Liver (tissue), 9 donors: Measurements from ENCODE around the gene PCDHGB6. TPM values are rescaled to one million over a fixed set of nuclear protein-coding genes. Genes with fewer than 3 reads are reported as not detected.
A peak's percentile ranks its signal among the peaks of the same experiment; 100 is the strongest.

Experiments used
- DNase-seq: peaks from one replicate; pipeline ENCODE4 v3.0.0-alpha.2; 2017; ENCODE audit warnings: low spot score
- H3K27ac ChIP-seq, 2 donors: one replicate each; pipeline ENCODE4 v1.7.0; 2013; ENCODE audit warnings: inconsistent platforms in 2 of 2, low read length in 2 of 2, control low read depth in 1 of 2, low read depth in 1 of 2, mild to moderate bottlenecking in 1 of 2
- H3K27me3 ChIP-seq, 4 donors: one replicate each; pipeline versions ENCODE4 v1.6.1 to v1.7.0; 2013; ENCODE audit warnings: low read length in 3 of 4, inconsistent platforms in 1 of 4, mild to moderate bottlenecking in 1 of 4, moderate library complexity in 1 of 4; ENCODE audit not compliant: control insufficient read depth in 4 of 4, insufficient read depth in 4 of 4
- H3K36me3 ChIP-seq, 4 donors: one replicate each; pipeline versions ENCODE4 v1.6.1 to v1.7.0; 2013; ENCODE audit warnings: low read length in 3 of 4, mild to moderate bottlenecking in 3 of 4, low read depth in 1 of 4, moderate library complexity in 1 of 4; ENCODE audit not compliant: control insufficient read depth in 4 of 4, insufficient read depth in 3 of 4
- H3K4me1 ChIP-seq, 4 donors: one replicate each; pipeline versions ENCODE4 v1.6.1 to v1.7.0; 2013; ENCODE audit warnings: low read length in 3 of 4, mild to moderate bottlenecking in 3 of 4, moderate library complexity in 1 of 4; ENCODE audit not compliant: control insufficient read depth in 4 of 4, insufficient read depth in 4 of 4
- H3K4me3 ChIP-seq, 3 donors: one replicate each; pipeline versions ENCODE4 v1.6.1 to v1.7.0; 2013; ENCODE audit warnings: low read length in 3 of 3, control low read depth in 1 of 3, low read depth in 1 of 3, mild to moderate bottlenecking in 1 of 3
- H3K9ac ChIP-seq, 2 donors: one replicate each; pipeline ENCODE4 v1.7.0; 2013; ENCODE audit warnings: low read length in 2 of 2, mild to moderate bottlenecking in 2 of 2, moderate library complexity in 2 of 2, control low read depth in 1 of 2, low read depth in 1 of 2
- H3K9me3 ChIP-seq, 4 donors: one replicate each; pipeline versions ENCODE4 v1.6.1 to v1.7.0; 2013; ENCODE audit warnings: low read length in 3 of 4; ENCODE audit not compliant: control insufficient read depth in 4 of 4
- ATF3 ChIP-seq: IDR thresholded peaks from 2 replicates; pipeline ENCODE4 v1.6.1; 2016; ENCODE audit warnings: antibody characterized with exemption
- EGR1 ChIP-seq, 2 donors: IDR thresholded peaks; 2 replicates each; pipeline ENCODE4 v1.6.1; 2016 to 2018; ENCODE audit warnings: antibody characterized with exemption in 2 of 2, low read depth in 2 of 2
- FOXA1 ChIP-seq: IDR thresholded peaks from 2 replicates; pipeline ENCODE4 v1.6.1; 2016; ENCODE audit warnings: antibody characterized with exemption
- HNF4A ChIP-seq, 2 donors: conservative IDR thresholded peaks; 2 replicates each; pipeline ENCODE4 v1.6.1; 2016; ENCODE audit warnings: antibody characterized with exemption in 2 of 2, mild to moderate bottlenecking in 2 of 2
- JUND ChIP-seq, 2 donors: IDR thresholded peaks; 2 replicates each; pipeline ENCODE4 v1.6.1; 2016; ENCODE audit warnings: antibody characterized with exemption in 2 of 2
- NR2F2 ChIP-seq: IDR thresholded peaks from 2 replicates; pipeline ENCODE4 v1.6.1; 2016; ENCODE audit warnings: antibody characterized with exemption
- RAD21 ChIP-seq, 2 donors: IDR thresholded peaks; 2 replicates each; pipeline ENCODE4 v1.6.1; 2016; ENCODE audit warnings: antibody characterized with exemption in 2 of 2, mild to moderate bottlenecking in 2 of 2
- REST ChIP-seq: IDR thresholded peaks from 2 replicates; pipeline ENCODE4 v1.6.1; 2016; ENCODE audit warnings: antibody characterized with exemption, mild to moderate bottlenecking
- RXRA ChIP-seq, 2 donors: IDR thresholded peaks; 2 replicates each; pipeline ENCODE4 v1.6.1; 2017 to 2018; ENCODE audit warnings: antibody characterized with exemption in 2 of 2, mild to moderate bottlenecking in 1 of 2
- SP1 ChIP-seq: IDR thresholded peaks from 2 replicates; pipeline ENCODE4 v1.6.1; 2018; ENCODE audit warnings: antibody characterized with exemption, mild to moderate bottlenecking
- TAF1 ChIP-seq: conservative IDR thresholded peaks from 2 replicates; pipeline ENCODE4 v1.6.1; 2016; ENCODE audit warnings: antibody characterized with exemption, mild to moderate bottlenecking
- YY1 ChIP-seq: IDR thresholded peaks from 2 replicates; pipeline ENCODE4 v1.6.1; 2016; ENCODE audit warnings: antibody characterized with exemption, mild to moderate bottlenecking
- WGBS: extraction: QIAGEN DNeasy Blood & Tissue Kit; methylation state at CpG from one replicate; pipeline ENCODE4 v1.1.7; 2013; 5-methylcytosine and 5-hydroxymethylcytosine counted together
- polyA plus RNA-seq, 2 donors: library from polyadenylated mRNA; stranded (reverse) in 1 of 2; unstranded in 1 of 2; fragments of 200-250 nt in 1 of 2; fragments of >200 nt in 1 of 2; fragmentation: Nextera tagmentation in 1 of 2; extraction: Ambion mirVana in 1 of 2; gene quantifications; one replicate each; pipeline versions ENCODE4 v1.2.1 to v1.2.3, GENCODE V29; 2013 to 2015
- total RNA-seq, 2 donors: library from RNA; depleted of rRNA; stranded (reverse); fragments of >200 nt; gene quantifications; one replicate each; pipeline ENCODE4 v1.2.3, GENCODE V29; 2014
- TF ChIP-seq, protein P1 (sequence below): fragments of 150-350 bp; IDR thresholded peaks from 2 replicates; pipeline ENCODE4 v1.5.1; 2017; ENCODE audit warnings: improper control_type of control experiment, low read depth, low read length; ENCODE audit not compliant: missing input control
- TF ChIP-seq, protein P2 (sequence below): IDR thresholded peaks from 2 replicates; pipeline ENCODE4 v1.6.1; 2016; ENCODE audit warnings: antibody characterized with exemption
- donor health status: healthy.
- donor health status: healthy.
- donor health status: healthy.
- donor health status: healthy.
- donor health status: healthy.

PCDHGB6 gene
- total and polyA plus RNA-seq, 4 donors, result 0.53 to 2.8 (median 1.6) TPM

- TF ChIP-seq, protein P1, sequence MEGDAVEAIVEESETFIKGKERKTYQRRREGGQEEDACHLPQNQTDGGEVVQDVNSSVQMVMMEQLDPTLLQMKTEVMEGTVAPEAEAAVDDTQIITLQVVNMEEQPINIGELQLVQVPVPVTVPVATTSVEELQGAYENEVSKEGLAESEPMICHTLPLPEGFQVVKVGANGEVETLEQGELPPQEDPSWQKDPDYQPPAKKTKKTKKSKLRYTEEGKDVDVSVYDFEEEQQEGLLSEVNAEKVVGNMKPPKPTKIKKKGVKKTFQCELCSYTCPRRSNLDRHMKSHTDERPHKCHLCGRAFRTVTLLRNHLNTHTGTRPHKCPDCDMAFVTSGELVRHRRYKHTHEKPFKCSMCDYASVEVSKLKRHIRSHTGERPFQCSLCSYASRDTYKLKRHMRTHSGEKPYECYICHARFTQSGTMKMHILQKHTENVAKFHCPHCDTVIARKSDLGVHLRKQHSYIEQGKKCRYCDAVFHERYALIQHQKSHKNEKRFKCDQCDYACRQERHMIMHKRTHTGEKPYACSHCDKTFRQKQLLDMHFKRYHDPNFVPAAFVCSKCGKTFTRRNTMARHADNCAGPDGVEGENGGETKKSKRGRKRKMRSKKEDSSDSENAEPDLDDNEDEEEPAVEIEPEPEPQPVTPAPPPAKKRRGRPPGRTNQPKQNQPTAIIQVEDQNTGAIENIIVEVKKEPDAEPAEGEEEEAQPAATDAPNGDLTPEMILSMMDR, result peak; percentile 32
- TF ChIP-seq FOXA1 (no peak), RXRA (IDR thresholded peaks at IDR 0.05) (no peak), TAF1 (no peak), RAD21 (IDR thresholded peaks at IDR 0.05) (peak; percentile 21 to 59)
Measured at GRCh38 chr5:141420855-141421488, 13.2 kb downstream of the PCDHGB6 start, which contains the start of gene PCDHGA11 (continued).

- Histone ChIP-seq H3K4me3 (peak overlapping the region; percentile 25 to 65 (median 52)), H3K27me3 (peaks cover 0 to 5% (median 0%) of the 10 kb centered on the region in 4 donors), H3K4me1 (no peaks in the 10 kb centered on the region), H3K27ac (no peak overlapping the region), H3K9me3 (peaks cover 56 to 81% (median 61%) of the 10 kb centered on the region in 4 donors), H3K9ac (no peak overlapping the region), H3K36me3 (peaks cover 0 to 4% (median 0%) of the 10 kb centered on the region in 4 donors)
- TF ChIP-seq YY1 (no peak), NR2F2 (no peak), EGR1 (IDR thresholded peaks at IDR 0.05; ENCODE audit: low read depth in 2 of 2) (no peak), ATF3 (no peak), SP1 (no peak), REST (no peak), RAD21 (IDR thresholded peaks at IDR 0.05) (no peak), JUND (IDR thresholded peaks at IDR 0.05) (no peak), RXRA (IDR thresholded peaks at IDR 0.05) (no peak), FOXA1 (no peak), HNF4A (conservative IDR thresholded peaks at IDR 0.05) (no peak)
- TF ChIP-seq, protein P1, result no peak
- TF ChIP-seq, protein P2, sequence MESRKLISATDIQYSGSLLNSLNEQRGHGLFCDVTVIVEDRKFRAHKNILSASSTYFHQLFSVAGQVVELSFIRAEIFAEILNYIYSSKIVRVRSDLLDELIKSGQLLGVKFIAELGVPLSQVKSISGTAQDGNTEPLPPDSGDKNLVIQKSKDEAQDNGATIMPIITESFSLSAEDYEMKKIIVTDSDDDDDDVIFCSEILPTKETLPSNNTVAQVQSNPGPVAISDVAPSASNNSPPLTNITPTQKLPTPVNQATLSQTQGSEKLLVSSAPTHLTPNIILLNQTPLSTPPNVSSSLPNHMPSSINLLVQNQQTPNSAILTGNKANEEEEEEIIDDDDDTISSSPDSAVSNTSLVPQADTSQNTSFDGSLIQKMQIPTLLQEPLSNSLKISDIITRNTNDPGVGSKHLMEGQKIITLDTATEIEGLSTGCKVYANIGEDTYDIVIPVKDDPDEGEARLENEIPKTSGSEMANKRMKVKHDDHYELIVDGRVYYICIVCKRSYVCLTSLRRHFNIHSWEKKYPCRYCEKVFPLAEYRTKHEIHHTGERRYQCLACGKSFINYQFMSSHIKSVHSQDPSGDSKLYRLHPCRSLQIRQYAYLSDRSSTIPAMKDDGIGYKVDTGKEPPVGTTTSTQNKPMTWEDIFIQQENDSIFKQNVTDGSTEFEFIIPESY, result no peak
- WGBS, result 14% methylated on average over 13 of the region's 13 CpGs
- no peak for DNase-seq
Measured at GRCh38 chr5:141421489-141421855, 13.7 kb downstream of the PCDHGB6 start.
